Gastrocnemius medialis (tissue), 4 donors: ENCODE results near the gene TCF12.

Experiments used
- POLR2A ChIP-seq, 2 donors: fragments of 450-650 bp; IDR thresholded peaks; one replicate each; pipeline ENCODE4 v1.6.1; 2017; ENCODE audit warnings: antibody characterized with exemption in 2 of 2, mild to moderate bottlenecking in 2 of 2, moderate library complexity in 2 of 2
- TF ChIP-seq, protein P1 (sequence below), 5 experiments: fragments of 450-650 bp in 3 of 5; fragments of 200-600 bp in 2 of 5; sonication (generic) in 2 of 5; IDR thresholded peaks in 4 of 5; conservative IDR thresholded peaks in 1 of 5; 1 replicate in 4 of 5; 2 replicates in 1 of 5; pipeline ENCODE4 v1.5.1; 2016 to 2019; ENCODE audit warnings: antibody characterized with exemption in 5 of 5, mild to moderate bottlenecking in 3 of 5, moderate library complexity in 3 of 5

DNA sequence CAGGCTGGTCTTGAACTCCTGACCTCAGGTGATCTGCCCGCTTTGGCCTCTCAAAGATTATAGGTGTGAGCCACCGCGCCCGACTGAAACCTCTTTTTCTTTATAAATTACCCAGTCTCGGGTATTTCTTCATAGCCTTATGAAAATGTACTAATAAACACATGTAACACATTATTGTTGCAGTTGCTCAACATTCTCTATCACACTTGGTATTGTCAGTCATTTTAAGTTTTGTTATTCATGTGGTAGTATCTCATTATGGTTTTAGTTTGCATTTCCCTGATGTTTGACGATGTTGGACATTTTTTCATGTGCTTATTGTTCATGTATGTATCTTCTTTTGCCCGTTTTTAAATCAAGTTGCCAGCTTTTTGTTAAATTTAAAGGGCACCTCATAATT is 109.7 kb downstream of the TCF12 start:
- TF ChIP-seq POLR2A (IDR thresholded peaks at IDR 0.05), result no peak
- TF ChIP-seq, protein P1, sequence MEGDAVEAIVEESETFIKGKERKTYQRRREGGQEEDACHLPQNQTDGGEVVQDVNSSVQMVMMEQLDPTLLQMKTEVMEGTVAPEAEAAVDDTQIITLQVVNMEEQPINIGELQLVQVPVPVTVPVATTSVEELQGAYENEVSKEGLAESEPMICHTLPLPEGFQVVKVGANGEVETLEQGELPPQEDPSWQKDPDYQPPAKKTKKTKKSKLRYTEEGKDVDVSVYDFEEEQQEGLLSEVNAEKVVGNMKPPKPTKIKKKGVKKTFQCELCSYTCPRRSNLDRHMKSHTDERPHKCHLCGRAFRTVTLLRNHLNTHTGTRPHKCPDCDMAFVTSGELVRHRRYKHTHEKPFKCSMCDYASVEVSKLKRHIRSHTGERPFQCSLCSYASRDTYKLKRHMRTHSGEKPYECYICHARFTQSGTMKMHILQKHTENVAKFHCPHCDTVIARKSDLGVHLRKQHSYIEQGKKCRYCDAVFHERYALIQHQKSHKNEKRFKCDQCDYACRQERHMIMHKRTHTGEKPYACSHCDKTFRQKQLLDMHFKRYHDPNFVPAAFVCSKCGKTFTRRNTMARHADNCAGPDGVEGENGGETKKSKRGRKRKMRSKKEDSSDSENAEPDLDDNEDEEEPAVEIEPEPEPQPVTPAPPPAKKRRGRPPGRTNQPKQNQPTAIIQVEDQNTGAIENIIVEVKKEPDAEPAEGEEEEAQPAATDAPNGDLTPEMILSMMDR (IDR thresholded peaks at IDR 0.05 in 4 of 5, conservative IDR thresholded peaks at IDR 0.05 in 1 of 5), result no peak
